ENCODE data around the gene SLC45A3. TPM values are rescaled to one million over a fixed set of nuclear protein-coding genes. Genes with fewer than 3 reads are reported as not detected.
A peak's percentile ranks its signal among the peaks of the same experiment; 100 is the strongest.
"Not testable (repeated sequence)": the region's sequence is repeated elsewhere in the genome, so short reads cannot be mapped to it uniquely, and the experiment has no call there.

The SLC45A3 gene
- 1.1 and 1.5 TPM in 2 replicates for total RNA-seq

- no peak for TF ChIP-seq CTCF (IDR thresholded peaks at IDR 0.05; ENCODE audit: extremely low read depth, low read depth, low read length)
- Histone ChIP-seq H4K20me1 (ENCODE audit: insufficient read depth, low read length) (no peaks in the 10 kb centered on the region), H3K4me1 (ENCODE audit: insufficient read depth, low read length) (peaks cover 11% of the 10 kb centered on the region), H3K4me3 (ENCODE audit: insufficient read depth, low read length) (peak within 1 kb of the TSS; percentile 77), H3K36me3 (ENCODE audit: insufficient read depth, low read length) (no peaks in the 10 kb centered on the region), H2AFZ (ENCODE audit: low read length) (peak within 1 kb of the TSS; percentile 77), H3K4me2 (ENCODE audit: insufficient read depth, low read length) (peak within 1 kb of the TSS; percentile 87), H3K27ac (ENCODE audit: low read depth, low read length) (peak within 1 kb of the TSS; percentile 51), H3K9me3 (ENCODE audit: low read depth, low read length) (no peaks in the 10 kb centered on the region), H3K79me2 (ENCODE audit: insufficient read depth, low read length) (no peaks in the 10 kb centered on the region), H3K27me3 (ENCODE audit: insufficient read depth, low read length) (no peaks in the 10 kb centered on the region)
- peak; percentile 95 for DNase-seq (ENCODE audit: insufficient read length, low spot score, missing footprints)
Measured at GRCh38 chr1:205680073-205680851, at the start of gene SLC45A3. TSS of gene SLC45A3 (minus strand) at chr1:205680509. CDS start at chr1:205664656, 15,853 bp downstream.

- Histone ChIP-seq H3K4me1 (ENCODE audit: insufficient read depth, low read length) (peaks cover 2% of the 10 kb centered on the region), H3K36me3 (ENCODE audit: insufficient read depth, low read length) (peaks cover 44% of the 10 kb centered on the region), H3K4me3 (ENCODE audit: insufficient read depth, low read length) (no peak overlapping the region), H3K27ac (ENCODE audit: low read depth, low read length) (no peak overlapping the region), H3K79me2 (ENCODE audit: insufficient read depth, low read length) (peaks cover 84% of the 10 kb centered on the region), H2AFZ (ENCODE audit: low read length) (no peak overlapping the region), H4K20me1 (ENCODE audit: insufficient read depth, low read length) (peaks cover 6% of the 10 kb centered on the region), H3K9me3 (ENCODE audit: low read depth, low read length) (no peaks in the 10 kb centered on the region), H3K27me3 (ENCODE audit: insufficient read depth, low read length) (no peaks in the 10 kb centered on the region), H3K4me2 (ENCODE audit: insufficient read depth, low read length) (no peak overlapping the region)
- DNase-seq (ENCODE audit: insufficient read length, low spot score, missing footprints), result no peak
- no peak for TF ChIP-seq CTCF (IDR thresholded peaks at IDR 0.05; ENCODE audit: extremely low read depth, low read depth, low read length)
Measured at GRCh38 chr1:205726619-205727125, 46.4 kb upstream of the SLC45A3 start.

GRCh38 chr1:205725514-205725913 is 45.2 kb upstream of the SLC45A3 start:
- H3K9me3 ChIP-seq (ENCODE audit: low read depth, low read length), result no peaks in the 10 kb centered on the region
- no peak overlapping the region for H3K27ac ChIP-seq (ENCODE audit: low read depth, low read length)
- DNase-seq (ENCODE audit: insufficient read length, low spot score, missing footprints), result no peak
- no peak overlapping the region for H3K4me3 ChIP-seq (ENCODE audit: insufficient read depth, low read length)
- no peak for TF ChIP-seq CTCF (IDR thresholded peaks at IDR 0.05; ENCODE audit: extremely low read depth, low read depth, low read length)
- no peak overlapping the region for H3K4me2 ChIP-seq (ENCODE audit: insufficient read depth, low read length)
- peaks cover 2% of the 10 kb centered on the region for H3K4me1 ChIP-seq (ENCODE audit: insufficient read depth, low read length)
- H3K79me2 ChIP-seq (ENCODE audit: insufficient read depth, low read length), result peaks cover 77% of the 10 kb centered on the region
- no peak overlapping the region for H2AFZ ChIP-seq (ENCODE audit: low read length)
- peaks cover under 1% of the 10 kb centered on the region for H4K20me1 ChIP-seq (ENCODE audit: insufficient read depth, low read length)
- peaks cover 54% of the 10 kb centered on the region for H3K36me3 ChIP-seq (ENCODE audit: insufficient read depth, low read length)
- no peaks in the 10 kb centered on the region for H3K27me3 ChIP-seq (ENCODE audit: insufficient read depth, low read length)

GRCh38 chr1:205720740-205721139 is 40.4 kb upstream of the SLC45A3 start:
- H3K79me2 ChIP-seq (ENCODE audit: insufficient read depth, low read length), result peaks cover 32% of the 10 kb centered on the region
- H3K4me3 ChIP-seq (ENCODE audit: insufficient read depth, low read length); H3K4me1 ChIP-seq (ENCODE audit: insufficient read depth, low read length); H2AFZ ChIP-seq (ENCODE audit: low read length); H3K27me3 ChIP-seq (ENCODE audit: insufficient read depth, low read length); H3K9me3 ChIP-seq (ENCODE audit: low read depth, low read length); H4K20me1 ChIP-seq (ENCODE audit: insufficient read depth, low read length); DNase-seq (ENCODE audit: insufficient read length, low spot score, missing footprints); H3K4me2 ChIP-seq (ENCODE audit: insufficient read depth, low read length); H3K27ac ChIP-seq (ENCODE audit: low read depth, low read length): not testable (repeated sequence)
- H3K36me3 ChIP-seq (ENCODE audit: insufficient read depth, low read length), result peaks cover 74% of the 10 kb centered on the region

Measured in osteoblast (primary cell).